CD14-positive monocyte (primary cell): Measurements from ENCODE around the gene ARHGAP15. TPM values are rescaled to one million over a fixed set of nuclear protein-coding genes. Genes with fewer than 3 reads are reported as not detected.

ENCODE experiments used
- DNase-seq, 3 donors: peaks; one replicate each; pipeline ENCODE4 v3.0.0-alpha.2; 2011 to 2022
- H2AFZ ChIP-seq: 2 replicates; pipeline ENCODE4 v1.6.0; 2012; ENCODE audit warnings: mild to moderate bottlenecking, low read depth, low read length, inconsistent platforms; ENCODE audit not compliant: insufficient read depth, poor library complexity, severe bottlenecking
- H3K27ac ChIP-seq, 2 donors: 1 replicate in 1 of 2; 2 replicates in 1 of 2; pipeline ENCODE4 v1.5.1; 2012 to 2013; ENCODE audit warnings: low read length in 2 of 2, control low read depth in 1 of 2, inconsistent platforms in 1 of 2, low read depth in 1 of 2, mild to moderate bottlenecking in 1 of 2
- H3K27me3 ChIP-seq, 2 donors: one replicate each; pipeline versions ENCODE4 v1.6.0 to v1.6.1; 2011 to 2013; ENCODE audit warnings: low read length in 2 of 2; ENCODE audit not compliant: control insufficient read depth in 2 of 2, insufficient read depth in 2 of 2
- H3K36me3 ChIP-seq, 2 donors: replicated peaks in 1 of 2; 1 replicate in 1 of 2; 2 replicates in 1 of 2; pipeline versions ENCODE4 v1.5.1 to v1.6.1; 2012 to 2013; ENCODE audit warnings: low read length in 2 of 2, control low read depth in 1 of 2, inconsistent platforms in 1 of 2, mild to moderate bottlenecking in 1 of 2; ENCODE audit not compliant: insufficient read depth in 2 of 2, control insufficient read depth in 1 of 2
- H3K4me1 ChIP-seq, 2 donors: 1 replicate in 1 of 2; 2 replicates in 1 of 2; pipeline versions ENCODE4 v1.5.1 to v1.6.1; 2012 to 2013; ENCODE audit warnings: low read length in 2 of 2, control low read depth in 1 of 2, inconsistent platforms in 1 of 2, mild to moderate bottlenecking in 1 of 2, moderate library complexity in 1 of 2; ENCODE audit not compliant: insufficient read depth in 2 of 2, control insufficient read depth in 1 of 2
- H3K4me2 ChIP-seq: replicated peaks from 2 replicates; pipeline ENCODE3; 2012; ENCODE audit warnings: low read length, moderate library complexity, mild to moderate bottlenecking; ENCODE audit not compliant: poor library complexity, severe bottlenecking; ENCODE audit errors: extremely low read depth
- H3K4me3 ChIP-seq, 3 experiments: fragments of 200-600 bp in 1 of 3; sonication (generic) in 1 of 3; replicated peaks in 1 of 3; 1 replicate in 2 of 3; 2 replicates in 1 of 3; pipeline ENCODE4 v1.5.1; 2011 to 2013; ENCODE audit warnings: low read length in 3 of 3, mild to moderate bottlenecking in 3 of 3, control low read depth in 2 of 3, low read depth in 2 of 3, inconsistent platforms in 1 of 3, moderate library complexity in 1 of 3
- H3K79me2 ChIP-seq: 2 replicates; pipeline ENCODE4 v1.6.0; 2012; ENCODE audit warnings: mild to moderate bottlenecking, control low read depth, inconsistent platforms, low read length, moderate library complexity; ENCODE audit not compliant: insufficient read depth
- H3K9ac ChIP-seq: 2 replicates; pipeline ENCODE4 v1.6.0; 2017; ENCODE audit warnings: low read length, mild to moderate bottlenecking; ENCODE audit not compliant: insufficient read depth, poor library complexity, severe bottlenecking
- H3K9me3 ChIP-seq, 2 donors: replicated peaks in 1 of 2; 1 replicate in 1 of 2; 2 replicates in 1 of 2; pipeline versions ENCODE4 v1.5.1 to v1.6.1; 2012 to 2013; ENCODE audit warnings: low read length in 2 of 2, control low read depth in 1 of 2; ENCODE audit not compliant: control insufficient read depth in 1 of 2, insufficient read depth in 1 of 2
- H4K20me1 ChIP-seq: 2 replicates; pipeline ENCODE4 v1.6.0; 2012; ENCODE audit warnings: mild to moderate bottlenecking, low read length, control low read depth, moderate library complexity; ENCODE audit not compliant: insufficient read depth
- H3K27ac Mint-ChIP-seq, 7 donors: one replicate each; pipeline ENCODE4 v1.8.0; 2020; ENCODE audit warnings: mild to moderate bottlenecking in 7 of 7, mixed read lengths in 7 of 7, moderate library complexity in 6 of 7, inconsistent platforms in 2 of 7
- H3K27me3 Mint-ChIP-seq, 3 donors: one replicate each; pipeline ENCODE4 v1.8.0; 2021 to 2022; ENCODE audit warnings: low read depth in 3 of 3, mild to moderate bottlenecking in 3 of 3, mixed read lengths in 3 of 3, moderate library complexity in 3 of 3, inconsistent platforms in 1 of 3
- H3K36me3 Mint-ChIP-seq, 2 donors: one replicate each; pipeline ENCODE4 v1.8.0; 2020; ENCODE audit warnings: mixed read lengths in 2 of 2, inconsistent platforms in 1 of 2, mild to moderate bottlenecking in 1 of 2
- H3K4me1 Mint-ChIP-seq: one replicate; pipeline ENCODE4 v1.8.0; 2020; ENCODE audit warnings: mild to moderate bottlenecking, mixed read lengths
- H3K4me3 Mint-ChIP-seq, 2 donors: one replicate each; pipeline ENCODE4 v1.8.0; 2020; ENCODE audit warnings: mild to moderate bottlenecking in 2 of 2, mixed read lengths in 2 of 2, moderate library complexity in 1 of 2
- H3K9me3 Mint-ChIP-seq, 7 donors: one replicate each; pipeline ENCODE4 v1.8.0; 2020 to 2022; ENCODE audit warnings: mixed read lengths in 7 of 7, mild to moderate bottlenecking in 6 of 7, moderate library complexity in 6 of 7, inconsistent platforms in 2 of 7
- CTCF ChIP-seq: fragments of 200-600 bp; IDR thresholded peaks from one replicate; pipeline ENCODE4 v1.8.0; 2022; ENCODE audit warnings: antibody characterized with exemption, mild to moderate bottlenecking
- WGBS: methylation state at CpG from one replicate; pipeline ENCODE4 v1.1.5; 2013; ENCODE audit warnings: missing lambda C conversion rate; ENCODE audit not compliant: insufficient coverage; 5-methylcytosine and 5-hydroxymethylcytosine counted together
- intact Hi-C, 2 donors: fragments of 100-400 bp; cut with micrococcal nuclease; formaldehyde crosslinking; loops; one replicate each; pipeline versions ENCODE4 v1.15.0 to v1.15.1; 2023
- polyA plus RNA-seq, 3 donors: library from polyadenylated mRNA; depleted of rRNA in 1 of 3; unstranded in 2 of 3; stranded (reverse) in 1 of 3; fragments of 300-500 nt in 2 of 3; fragments of >200 nt in 1 of 3; fragmentation: Illumina TruSeq in 2 of 3; gene quantifications; 1 replicate in 2 of 3; 2 replicates in 1 of 3; pipeline ENCODE4 v1.2.3, GENCODE V29; 2012 to 2021

ARHGAP15 gene
- polyA plus RNA-seq, 3 donors, result 35.4 to 50.9 (median 50.7) TPM

- Histone ChIP-seq H3K9me3 (no peaks in the 10 kb centered on the region), H4K20me1 (no peaks in the 10 kb centered on the region), H3K79me2 (no peaks in the 10 kb centered on the region), H3K4me3 (no peak overlapping the region), H3K4me1 (no peaks in the 10 kb centered on the region), H3K27me3 (no peaks in the 10 kb centered on the region), H3K27ac (no peak overlapping the region), H3K4me2 (no peak overlapping the region), H2AFZ (no peak overlapping the region), H3K36me3 (peaks cover 0 to 12% of the 10 kb centered on the region in 2 donors), H3K9ac (no peak overlapping the region)
- peaks cover 12 to 18% of the 10 kb centered on the region in 2 donors for H3K36me3 Mint-ChIP-seq
- H3K4me3 Mint-ChIP-seq, result no peak overlapping the region
- WGBS, result 100% methylated on average over 4 of the region's 6 CpGs
- TF ChIP-seq CTCF, result no peak
- H3K27me3 Mint-ChIP-seq, result no peaks in the 10 kb centered on the region
- no peaks in the 10 kb centered on the region for H3K9me3 Mint-ChIP-seq
- H3K4me1 Mint-ChIP-seq, result no peaks in the 10 kb centered on the region
- H3K27ac Mint-ChIP-seq, result no peak overlapping the region
- intact Hi-C loops, result no loop called here
- DNase-seq, result no peak
These were observed 261.0 kb downstream of the ARHGAP15 start for GRCh38 chr2:143390171-143390570.

GRCh38 chr2:143392358-143392757, 263.1 kb downstream of the ARHGAP15 start:
- H3K27ac Mint-ChIP-seq, result no peak overlapping the region
- no peak for DNase-seq
- no peak overlapping the region for H3K27ac ChIP-seq
- no peaks in the 10 kb centered on the region for H4K20me1 ChIP-seq
- H3K79me2 ChIP-seq, result no peaks in the 10 kb centered on the region
- H2AFZ ChIP-seq, result no peak overlapping the region
- H3K4me3 Mint-ChIP-seq, result no peak overlapping the region
- no peak for TF ChIP-seq CTCF
- H3K4me1 ChIP-seq, result no peaks in the 10 kb centered on the region
- no peaks in the 10 kb centered on the region for H3K27me3 Mint-ChIP-seq
- no peak overlapping the region for H3K9ac ChIP-seq
- peaks cover 3% of the 10 kb centered on the region for H3K4me1 Mint-ChIP-seq
- H3K4me3 ChIP-seq, result no peak overlapping the region
- no peaks in the 10 kb centered on the region for H3K9me3 Mint-ChIP-seq
- intact Hi-C loops, result no loop called here
- H3K36me3 Mint-ChIP-seq, result peaks cover 16 to 26% of the 10 kb centered on the region in 2 donors
- peaks cover 2 to 12% of the 10 kb centered on the region in 2 donors for H3K36me3 ChIP-seq
- H3K4me2 ChIP-seq, result no peak overlapping the region
- H3K9me3 ChIP-seq, result no peaks in the 10 kb centered on the region
- H3K27me3 ChIP-seq, result no peaks in the 10 kb centered on the region
